ENCODE results near the gene RNF41. TPM values are rescaled to one million over a fixed set of nuclear protein-coding genes. Genes with fewer than 3 reads are reported as not detected.
"Not testable (repeated sequence)": the region's sequence is repeated elsewhere in the genome, so short reads cannot be mapped to it uniquely, and the experiment has no call there.

The RNF41 gene
- total RNA-seq, 1 donor from 2014 or later = 49.8 TPM

DNA sequence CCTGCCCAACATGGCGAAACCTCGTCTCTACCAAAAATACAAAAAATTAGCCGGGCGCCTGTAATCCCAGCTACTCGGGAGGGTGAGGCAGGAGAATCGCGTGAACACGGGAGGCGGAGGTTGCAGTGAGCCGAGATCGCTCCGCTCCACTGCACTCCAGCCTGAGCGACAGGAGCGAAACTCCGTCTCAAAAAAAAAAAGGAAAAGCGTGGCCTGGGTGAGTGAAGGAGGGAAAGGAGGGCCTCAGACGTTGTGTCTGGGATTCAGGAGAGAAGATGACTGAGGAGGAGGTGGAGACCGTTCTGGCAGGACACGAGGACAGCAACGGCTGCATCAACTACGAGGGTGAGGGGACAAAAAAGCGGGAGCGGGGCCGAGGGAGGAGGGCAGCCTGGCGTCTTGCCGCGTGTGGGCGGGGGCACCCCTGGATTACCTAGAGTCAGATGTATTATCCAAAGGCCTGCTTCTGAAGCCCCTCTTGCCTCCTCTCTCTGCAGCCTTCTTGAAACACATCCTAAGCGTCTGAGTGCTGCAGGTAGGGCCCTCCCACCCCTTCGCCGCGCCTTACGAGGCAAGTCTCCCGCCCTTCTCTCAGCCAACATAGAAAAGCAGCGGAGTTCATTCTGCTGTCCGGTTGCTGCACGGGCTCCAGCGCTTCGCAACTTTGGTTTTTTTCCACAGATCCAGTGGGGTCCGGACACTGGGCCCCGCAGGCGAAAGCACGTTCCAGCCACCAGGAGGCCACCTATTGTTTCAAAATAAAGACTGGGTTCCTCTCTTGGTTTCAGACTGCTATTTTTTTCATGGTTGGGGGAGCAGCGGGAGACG lies 64.3 kb downstream of the RNF41 start:
- H3K4me1 ChIP-seq = peaks cover 48% of the 10 kb centered on the region

DNA sequence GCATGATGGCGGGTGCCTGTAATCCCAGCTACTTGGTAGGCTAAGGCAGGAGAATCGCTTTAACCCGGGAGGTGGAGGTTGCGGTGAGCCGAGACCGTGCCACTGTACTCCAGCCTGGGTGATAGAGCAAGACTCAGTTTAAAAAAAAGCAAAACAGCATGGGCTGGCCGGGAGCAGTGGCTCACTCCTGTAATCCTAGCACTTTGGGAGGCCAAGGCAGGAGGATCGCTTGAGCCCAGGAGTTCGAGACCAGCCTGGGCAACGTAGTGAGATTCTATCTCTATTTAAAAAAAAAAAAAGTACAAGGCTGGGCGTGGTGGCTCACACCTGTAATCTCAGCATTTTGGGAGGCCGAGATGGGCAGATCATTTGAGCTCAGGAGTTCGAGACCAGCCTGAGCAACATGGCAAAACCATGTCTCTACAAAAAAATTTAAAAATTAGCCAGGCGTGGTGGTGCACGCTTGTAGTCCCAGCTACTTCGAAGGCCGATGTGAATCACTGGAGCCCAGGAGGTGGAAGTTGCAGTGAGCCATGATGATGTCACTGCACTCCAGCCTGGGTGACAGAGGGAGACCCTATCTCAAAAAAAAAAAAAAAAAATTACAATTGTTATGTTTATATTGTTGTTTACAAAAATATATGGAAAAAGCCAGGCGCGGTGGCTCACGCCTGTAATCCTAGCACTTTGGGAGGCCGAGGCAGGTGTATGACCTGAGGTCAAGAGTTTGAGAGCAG lies 65.1 kb downstream of the RNF41 start:
- Histone ChIP-seq H3K27ac (peak overlapping the region; percentile 96), H3K4me1 (peaks cover 43% of the 10 kb centered on the region), H3K36me3 (peaks cover 23% of the 10 kb centered on the region), H3K4me3 (peak overlapping the region; percentile 88)
- H3K9me3 ChIP-seq; intact Hi-C loops (cut with DNase I); H3K27me3 ChIP-seq (ENCODE audit: low read depth); ATAC-seq; DNase-seq: not testable (repeated sequence)

More for the DNA sequence above, 64.3 kb downstream of the RNF41 start:
- peak; percentile 80 for DNase-seq
- Histone ChIP-seq H3K9me3 (no peaks in the 10 kb centered on the region), H3K27ac (peak overlapping the region; percentile 96), H3K36me3 (peaks cover 31% of the 10 kb centered on the region), H3K27me3 (ENCODE audit: low read depth) (no peaks in the 10 kb centered on the region), H3K4me3 (peak overlapping the region; percentile 88)
- intact Hi-C loops (cut with DNase I) = no loop called here
- ATAC-seq = peak; percentile 65 to 68
- TF ChIP-seq, protein P1, sequence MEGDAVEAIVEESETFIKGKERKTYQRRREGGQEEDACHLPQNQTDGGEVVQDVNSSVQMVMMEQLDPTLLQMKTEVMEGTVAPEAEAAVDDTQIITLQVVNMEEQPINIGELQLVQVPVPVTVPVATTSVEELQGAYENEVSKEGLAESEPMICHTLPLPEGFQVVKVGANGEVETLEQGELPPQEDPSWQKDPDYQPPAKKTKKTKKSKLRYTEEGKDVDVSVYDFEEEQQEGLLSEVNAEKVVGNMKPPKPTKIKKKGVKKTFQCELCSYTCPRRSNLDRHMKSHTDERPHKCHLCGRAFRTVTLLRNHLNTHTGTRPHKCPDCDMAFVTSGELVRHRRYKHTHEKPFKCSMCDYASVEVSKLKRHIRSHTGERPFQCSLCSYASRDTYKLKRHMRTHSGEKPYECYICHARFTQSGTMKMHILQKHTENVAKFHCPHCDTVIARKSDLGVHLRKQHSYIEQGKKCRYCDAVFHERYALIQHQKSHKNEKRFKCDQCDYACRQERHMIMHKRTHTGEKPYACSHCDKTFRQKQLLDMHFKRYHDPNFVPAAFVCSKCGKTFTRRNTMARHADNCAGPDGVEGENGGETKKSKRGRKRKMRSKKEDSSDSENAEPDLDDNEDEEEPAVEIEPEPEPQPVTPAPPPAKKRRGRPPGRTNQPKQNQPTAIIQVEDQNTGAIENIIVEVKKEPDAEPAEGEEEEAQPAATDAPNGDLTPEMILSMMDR (IDR thresholded peaks at IDR 0.05) = peak; percentile 68

DNA sequence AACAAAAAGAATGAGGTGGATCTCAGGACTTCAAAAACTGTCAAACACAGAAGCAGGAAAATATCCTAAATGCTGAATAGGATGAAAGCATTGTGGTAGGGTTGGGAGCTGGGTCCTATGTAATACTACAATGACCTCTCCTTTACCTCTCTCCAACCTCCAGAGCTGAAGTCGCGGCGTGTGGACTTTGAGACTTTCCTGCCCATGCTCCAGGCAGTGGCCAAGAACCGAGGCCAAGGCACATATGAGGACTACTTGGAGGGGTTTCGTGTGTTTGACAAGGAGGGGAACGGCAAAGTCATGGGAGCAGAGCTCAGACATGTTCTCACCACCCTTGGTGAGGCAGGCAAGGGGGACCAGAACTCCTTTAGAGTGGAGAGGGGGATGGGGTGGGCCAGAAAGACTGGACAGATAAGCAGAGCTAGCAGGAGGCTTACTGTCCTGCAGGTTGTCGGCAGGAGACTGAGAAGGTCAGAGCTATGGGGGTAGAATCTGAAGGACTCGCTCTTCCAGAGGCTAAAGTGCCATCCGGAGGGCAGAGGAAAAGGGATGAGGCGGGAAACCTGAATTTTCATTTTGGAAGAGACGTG lies 66.4 kb downstream of the RNF41 start:
- Histone ChIP-seq H3K27me3 (ENCODE audit: low read depth) (no peaks in the 10 kb centered on the region), H3K4me1 (peaks cover 40% of the 10 kb centered on the region), H3K27ac (no peak overlapping the region), H3K4me3 (no peak overlapping the region), H3K36me3 (peaks cover 10% of the 10 kb centered on the region), H3K9me3 (no peaks in the 10 kb centered on the region)
- ATAC-seq (no peak), DNase-seq (no peak)
- TF ChIP-seq, protein P1 (IDR thresholded peaks at IDR 0.05) = no peak
- intact Hi-C loops (cut with DNase I) = no loop called here

DNA sequence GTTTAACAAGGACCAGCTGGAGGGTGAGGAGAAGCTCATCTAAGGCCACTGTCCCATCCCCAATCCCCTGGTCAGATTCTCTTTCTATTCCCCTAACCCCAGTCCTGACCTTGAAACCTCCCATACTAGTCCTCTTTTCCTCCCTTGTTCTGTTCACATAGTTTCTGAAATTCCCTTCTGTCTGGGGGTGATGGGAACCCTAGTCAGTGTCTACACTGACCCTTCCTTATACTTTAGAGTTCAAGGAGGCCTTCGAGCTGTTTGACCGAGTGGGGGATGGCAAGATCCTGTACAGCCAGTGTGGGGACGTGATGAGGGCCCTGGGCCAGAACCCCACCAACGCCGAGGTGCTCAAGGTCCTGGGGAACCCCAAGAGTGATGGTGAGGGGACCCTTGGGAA lies 66.9 kb downstream of the RNF41 start:
- peaks cover 5% of the 10 kb centered on the region for H3K36me3 ChIP-seq
- H3K9me3 ChIP-seq = no peaks in the 10 kb centered on the region
- peaks cover 35% of the 10 kb centered on the region for H3K4me1 ChIP-seq
- TF ChIP-seq, protein P1 (IDR thresholded peaks at IDR 0.05) = no peak
- DNase-seq (no peak), ATAC-seq (no peak)
- no peak overlapping the region for H3K27ac ChIP-seq
- intact Hi-C loops (cut with DNase I) = no loop called here
- no peak overlapping the region for H3K4me3 ChIP-seq
- H3K27me3 ChIP-seq (ENCODE audit: low read depth) = no peaks in the 10 kb centered on the region

DNA sequence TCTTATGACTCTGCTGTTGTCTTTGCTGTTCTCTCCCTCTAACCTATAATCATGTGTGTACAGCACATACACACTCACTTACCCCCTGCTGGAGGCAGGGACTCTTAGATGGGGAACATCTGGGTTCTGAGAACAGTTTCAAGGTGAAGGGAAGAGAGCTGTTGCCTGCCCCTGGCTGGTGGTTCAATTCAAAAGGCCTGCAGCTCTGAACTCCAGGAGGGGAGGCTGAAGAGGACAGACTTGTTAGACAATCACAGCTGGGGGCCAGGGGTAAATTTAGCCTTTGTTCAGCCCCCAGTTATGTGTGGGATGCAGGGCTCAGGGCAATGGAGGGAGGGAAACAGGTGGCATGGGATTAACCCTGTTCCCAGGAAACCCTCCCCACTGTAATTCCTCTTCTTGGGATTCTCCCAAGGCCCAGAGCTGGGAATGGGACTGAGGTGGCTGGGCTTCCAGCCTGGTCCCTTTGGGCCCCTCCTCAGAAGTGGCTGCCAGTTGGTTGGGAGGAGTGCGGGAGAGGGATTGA lies 67.4 kb downstream of the RNF41 start:
- Histone ChIP-seq H3K27ac (no peak overlapping the region), H3K27me3 (ENCODE audit: low read depth) (no peaks in the 10 kb centered on the region), H3K4me3 (no peak overlapping the region), H3K4me1 (peaks cover 30% of the 10 kb centered on the region), H3K9me3 (no peaks in the 10 kb centered on the region), H3K36me3 (peaks cover under 1% of the 10 kb centered on the region)
- TF ChIP-seq, protein P1 (IDR thresholded peaks at IDR 0.05) = no peak
- intact Hi-C loops (cut with DNase I) = no loop called here
- ATAC-seq (no peak), DNase-seq (peak; percentile 14)

All from lower lobe of right lung (tissue), 2 donors.